Suppressor macrophage treated with lipopolysaccharide for 1 hour (primary cell): ENCODE data around the gene KRTAP4-2.
"Not testable (repeated sequence)": the region's sequence is repeated elsewhere in the genome, so short reads cannot be mapped to it uniquely, and the experiment has no call there.

ENCODE experiments used
- DNase-seq, 3 donors: peaks; one replicate each; pipeline ENCODE4 v3.0.0-alpha.2; 2020 to 2022

KRTAP4-2 gene

DNA sequence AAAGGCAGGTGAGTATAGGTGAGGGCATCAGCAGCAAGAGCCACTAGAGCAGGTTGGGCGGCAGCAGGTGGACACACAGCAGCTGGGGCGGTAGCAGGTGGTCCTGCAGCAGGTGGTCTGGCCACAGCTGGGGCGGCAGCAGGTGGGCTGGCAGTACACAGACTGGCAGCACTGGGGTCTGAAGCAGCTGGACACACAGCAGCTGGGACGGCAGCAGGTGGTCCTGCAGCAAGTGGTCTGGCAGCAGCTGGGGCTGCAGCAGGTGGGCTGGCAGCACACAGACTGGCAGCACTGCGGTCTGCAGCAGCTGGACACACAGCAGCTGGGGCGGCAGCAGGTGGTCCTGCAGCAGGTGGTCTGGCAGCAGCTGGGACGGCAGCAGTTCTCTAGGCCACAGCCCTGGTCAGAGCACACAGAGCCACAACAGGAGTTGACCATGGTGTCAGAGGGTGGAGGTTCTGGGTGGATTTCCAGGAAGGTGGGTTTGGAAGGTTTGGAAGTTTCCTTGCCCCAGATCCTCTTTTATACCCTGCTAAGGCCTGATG is at the start of gene KRTAP4-2:
KRTAP4-2 (minus strand) TSS at position 495 of the 545 bp plus-strand sequence; CDS start at position 438, 57 bp downstream.
- no peak for DNase-seq

GRCh38 chr17:41226598-41227095 is 48.6 kb upstream of the KRTAP4-2 start, which contains the start of gene KRTAP9-2:
TSS of gene KRTAP9-2 (plus strand) at chr17:41226648. CDS start at chr17:41226655, 7 bp downstream.
- not testable (repeated sequence) for DNase-seq

DNA sequence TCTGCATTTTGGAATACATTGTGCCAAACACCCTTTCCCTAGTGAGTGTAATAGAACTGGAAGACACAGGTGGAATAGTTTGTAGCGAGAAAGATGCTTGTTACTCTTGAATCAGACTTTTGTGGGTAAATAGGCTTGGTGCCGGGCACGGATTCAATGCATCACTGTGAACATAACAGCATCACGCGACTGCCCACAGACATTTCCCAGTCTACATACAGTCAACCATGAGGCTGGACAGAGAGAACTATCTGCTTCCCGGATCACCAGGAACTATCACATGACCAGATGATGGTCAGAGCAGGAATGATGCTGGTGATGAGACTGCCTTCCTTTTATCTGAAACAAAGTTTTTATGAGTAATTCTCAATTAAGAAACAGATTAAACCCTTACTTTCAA is 48.0 kb upstream of the KRTAP4-2 start:
- DNase-seq: no peak

- no peak for DNase-seq
Measured at GRCh38 chr17:41223821-41224220, 45.8 kb upstream of the KRTAP4-2 start.

- DNase-seq: no peak
Measured at GRCh38 chr17:41215681-41216080, 37.7 kb upstream of the KRTAP4-2 start.

DNA sequence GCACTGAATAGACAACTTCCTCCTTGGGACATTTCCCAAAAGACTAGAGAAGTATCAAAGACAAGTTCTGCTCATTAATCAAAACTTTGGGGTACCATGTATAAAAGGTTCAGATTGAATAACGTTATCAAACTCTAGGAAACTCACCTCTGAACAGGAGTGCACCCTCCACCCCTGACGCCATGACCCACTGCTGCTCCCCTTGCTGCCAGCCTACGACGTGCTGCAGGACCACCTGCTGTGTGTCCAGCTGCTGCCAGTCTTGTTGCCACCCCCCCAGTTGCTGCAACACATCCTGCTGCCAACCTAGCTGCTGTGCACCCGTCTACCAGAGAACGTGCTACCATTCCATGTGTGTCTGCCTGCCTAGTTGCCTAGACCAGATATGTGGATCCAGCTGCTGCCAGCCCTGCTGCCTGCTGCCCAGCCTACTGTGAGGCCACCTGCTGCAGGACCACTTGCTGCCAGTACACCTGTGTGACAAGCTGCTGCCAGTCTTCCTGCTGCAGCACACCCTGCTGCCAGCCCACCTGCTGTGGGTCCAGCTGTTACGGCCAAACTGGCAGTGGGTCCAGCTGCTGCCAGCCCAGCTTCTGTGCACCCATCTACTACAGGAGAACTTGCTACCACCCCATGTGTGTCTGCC is 34.6 kb upstream of the KRTAP4-2 start:
- no peak for DNase-seq

DNA sequence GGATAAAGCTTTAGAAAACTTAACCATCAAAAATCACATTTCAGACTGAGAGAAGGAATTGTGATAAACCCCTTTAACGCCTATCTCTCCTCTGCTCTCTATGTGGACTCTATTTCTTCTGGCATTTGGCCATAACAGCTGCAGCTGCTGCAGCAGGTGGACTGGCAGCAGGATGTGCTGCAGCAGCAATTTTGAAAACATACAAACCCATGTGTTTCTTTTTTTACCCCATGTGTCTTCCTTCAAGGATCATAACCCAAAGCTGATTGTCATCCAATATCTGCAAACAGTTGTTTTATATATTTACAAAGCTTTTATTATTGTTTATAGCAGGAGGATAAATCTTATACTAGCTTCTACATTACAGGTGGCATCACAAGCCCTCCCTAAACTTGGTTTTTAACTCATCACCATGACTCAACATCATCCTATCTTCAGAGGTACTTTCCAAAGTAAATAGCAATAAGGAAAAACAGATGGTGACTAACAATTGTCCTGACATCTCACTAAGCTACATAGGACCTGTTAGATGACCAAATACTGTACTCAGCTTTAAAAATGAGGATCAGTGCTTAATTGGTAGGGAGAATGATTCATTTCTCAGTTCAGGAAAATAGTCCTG is 33.9 kb upstream of the KRTAP4-2 start:
- DNase-seq: peak; percentile 31 to 52 (median 49)

GRCh38 chr17:41199421-41200078 is 21.5 kb upstream of the KRTAP4-2 start:
- no peak for DNase-seq

DNA sequence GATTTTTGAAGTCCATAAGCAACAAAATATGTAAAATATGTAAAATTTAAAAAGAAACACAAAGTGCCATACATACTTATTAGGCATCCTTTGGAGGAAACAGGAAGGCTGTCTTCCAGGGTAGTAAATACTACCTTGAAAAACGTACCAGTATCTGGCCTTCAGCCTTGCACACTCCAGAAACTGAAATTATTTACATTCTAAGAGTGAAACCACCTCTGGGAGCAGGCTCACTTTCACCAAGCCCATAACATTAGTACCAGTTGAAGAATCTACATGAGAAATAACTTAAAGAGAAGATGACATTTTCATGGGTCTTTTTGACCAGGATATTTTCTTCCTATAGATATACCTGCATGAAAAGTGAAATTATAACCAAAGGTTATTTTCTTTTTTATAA is 18.0 kb upstream of the KRTAP4-2 start:
- no peak for DNase-seq

DNA sequence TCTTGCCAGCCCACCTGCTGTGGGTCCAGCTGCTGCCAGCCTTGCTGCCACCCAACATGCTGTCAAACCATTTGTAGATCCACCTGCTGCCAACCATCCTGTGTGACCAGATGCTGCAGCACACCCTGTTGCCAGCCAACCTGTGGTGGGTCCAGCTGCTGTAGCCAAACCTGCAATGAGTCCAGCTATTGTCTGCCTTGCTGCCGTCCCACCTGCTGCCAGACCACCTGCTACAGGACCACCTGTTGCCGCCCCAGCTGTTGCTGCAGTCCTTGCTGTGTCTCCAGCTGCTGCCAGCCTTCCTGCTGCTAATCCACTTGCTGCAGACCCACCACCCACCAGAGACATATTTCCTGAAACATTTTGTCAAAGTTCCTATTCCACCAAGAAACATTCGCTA is 12.3 kb upstream of the KRTAP4-2 start:
- DNase-seq: no peak

DNA sequence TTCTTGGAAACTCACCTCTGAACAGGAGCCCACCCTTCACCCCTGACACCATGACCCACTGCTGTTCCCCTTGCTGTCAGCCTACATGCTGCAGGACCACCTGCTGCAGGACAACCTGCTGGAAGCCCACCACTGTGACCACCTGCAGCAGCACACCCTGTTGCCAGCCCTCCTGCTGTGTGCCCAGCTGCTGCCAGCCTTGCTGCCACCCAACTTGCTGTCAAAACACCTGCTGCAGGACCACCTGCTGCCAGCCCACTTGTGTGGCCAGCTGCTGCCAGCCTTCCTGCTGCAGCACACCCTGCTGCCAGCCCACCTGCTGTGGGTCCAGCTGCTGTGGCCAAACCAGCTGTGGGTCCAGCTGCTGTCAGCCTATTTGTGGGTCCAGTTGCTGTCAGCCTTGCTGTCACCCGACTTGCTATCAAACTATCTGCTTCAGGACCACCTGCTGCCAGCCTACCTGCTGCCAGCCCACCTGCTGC is 11.9 kb upstream of the KRTAP4-2 start, which contains the start of gene KRTAP9-1:
KRTAP9-1 (plus strand) TSS at position 51 of the 482 bp plus-strand sequence; CDS start at position 51, 0 bp downstream.
- DNase-seq: not testable (repeated sequence)

- no peak for DNase-seq
Measured at GRCh38 chr17:41186872-41187271, 8.9 kb upstream of the KRTAP4-2 start.

DNA sequence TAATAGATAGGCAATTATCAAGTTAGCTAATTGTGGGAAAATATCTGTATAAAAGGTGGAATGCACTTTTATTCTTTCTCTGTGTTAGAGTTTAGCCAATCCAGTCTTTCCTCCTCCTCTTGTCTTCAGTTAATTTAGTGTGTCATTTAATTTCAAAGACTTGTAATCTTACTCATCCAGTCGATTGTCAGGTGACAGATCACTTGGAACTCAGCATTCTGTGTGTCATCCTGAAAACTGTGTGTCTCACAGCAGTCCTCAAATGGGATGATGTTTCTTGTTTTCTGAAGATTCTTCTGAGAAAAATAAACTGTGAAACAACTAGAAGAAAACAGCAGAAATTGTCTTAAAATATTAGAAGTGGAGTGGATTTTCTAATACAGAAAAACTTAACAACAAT is 7.0 kb upstream of the KRTAP4-2 start:
- peak in 1 of 3 donors; percentile 21 for DNase-seq

DNA sequence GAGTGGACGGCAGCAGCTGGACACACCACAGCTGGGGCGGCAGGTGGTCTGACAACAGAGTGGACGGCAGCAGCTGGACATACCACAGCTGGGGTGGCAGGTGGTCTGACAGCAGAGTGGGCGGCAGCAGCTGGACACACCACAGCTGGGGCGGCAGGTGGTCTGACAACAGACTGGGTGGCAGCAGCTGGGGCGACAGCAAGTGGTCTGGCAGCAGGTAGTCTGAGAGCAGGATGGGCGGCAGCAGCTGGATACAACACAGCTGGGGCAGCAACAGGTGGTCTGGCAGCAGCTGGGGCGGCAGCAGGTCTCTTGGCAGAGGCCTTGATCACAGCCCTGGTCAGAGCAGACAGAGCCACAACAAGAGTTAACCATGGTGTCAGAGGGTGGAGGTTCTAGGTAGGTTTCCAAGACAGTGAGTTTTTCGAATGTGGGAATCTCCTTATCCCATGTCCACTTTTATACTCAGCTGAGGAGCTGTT is 6.5 kb upstream of the KRTAP4-2 start, which contains the start of gene KRTAP4-1:
KRTAP4-1 (minus strand) TSS at position 432 of the 482 bp plus-strand sequence; CDS start at position 375, 57 bp downstream.
- DNase-seq: no peak

- peak; percentile 15 to 38 (median 24) for DNase-seq
Measured at GRCh38 chr17:41178843-41179616, 1.0 kb upstream of the KRTAP4-2 start.

DNA sequence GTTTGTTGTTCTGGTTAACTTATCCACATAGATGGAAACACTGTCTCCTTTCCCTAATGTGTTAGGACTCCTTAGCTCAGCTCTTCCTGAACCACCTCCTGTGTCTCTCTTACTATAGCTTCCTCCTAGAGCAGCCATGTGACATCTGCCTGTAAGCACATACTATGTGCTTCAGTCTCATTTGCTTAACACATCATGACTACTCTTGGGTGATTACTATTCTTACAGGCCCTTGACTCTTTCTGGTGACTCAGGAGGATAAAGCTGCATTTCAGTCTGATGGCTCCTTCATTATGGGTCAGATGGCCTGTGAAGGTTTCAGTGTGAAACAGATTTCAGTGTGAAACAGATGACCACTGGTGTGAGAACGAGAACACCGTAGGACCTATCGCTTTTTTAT is 320 bp upstream of the KRTAP4-2 start:
- DNase-seq: peak; percentile 69 to 83 (median 76)

- peak; percentile 15 to 35 (median 23) for DNase-seq
Measured at GRCh38 chr17:41176744-41177387, 1.2 kb downstream of the KRTAP4-2 start.

- DNase-seq: no peak
Measured at GRCh38 chr17:41171886-41172285, 6.1 kb downstream of the KRTAP4-2 start.

DNA sequence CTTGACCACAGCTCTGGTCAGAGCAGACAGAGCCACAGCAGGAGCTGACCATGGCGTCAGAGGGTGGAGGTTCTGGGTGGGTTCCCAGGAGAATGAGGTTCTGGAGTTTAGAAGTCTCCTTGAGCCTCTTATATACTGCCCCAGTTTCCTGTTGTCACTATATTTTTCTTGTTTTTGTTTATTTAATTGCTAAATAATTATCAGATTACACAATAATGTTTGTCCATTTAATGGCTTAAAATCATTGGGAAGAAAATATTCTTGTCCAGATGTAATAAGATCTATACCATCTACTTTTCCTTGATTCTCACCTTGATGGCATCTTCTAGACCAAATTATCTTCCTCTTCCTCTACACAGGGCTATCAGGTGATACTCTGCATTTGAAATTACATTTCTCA is 9.9 kb downstream of the KRTAP4-2 start, which contains the start of gene KRTAP4-3:
KRTAP4-3 (minus strand) TSS at position 101 of the 400 bp plus-strand sequence; CDS start at position 52, 49 bp downstream.
- no peak for DNase-seq

DNA sequence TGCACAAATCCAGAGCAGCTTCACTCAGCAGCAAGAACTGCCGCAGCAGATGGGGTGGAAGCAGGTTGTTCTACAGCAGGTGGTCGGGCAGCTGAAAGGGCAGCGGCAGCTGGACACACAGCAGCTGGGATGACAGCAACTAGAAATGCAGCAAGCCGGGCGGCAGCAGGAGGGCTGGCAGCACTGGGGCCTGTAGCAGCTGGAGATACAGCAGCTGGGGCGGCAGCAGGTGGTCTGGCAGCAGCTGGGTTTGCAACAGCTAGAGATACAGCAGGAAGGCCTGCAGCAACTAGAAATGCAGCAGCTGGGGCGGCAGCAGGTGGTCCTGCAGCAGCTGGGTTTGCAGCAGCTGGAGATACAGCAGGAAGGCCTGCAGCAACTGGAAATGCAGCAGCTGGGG is 10.5 kb downstream of the KRTAP4-2 start:
- DNase-seq: no peak

DNA sequence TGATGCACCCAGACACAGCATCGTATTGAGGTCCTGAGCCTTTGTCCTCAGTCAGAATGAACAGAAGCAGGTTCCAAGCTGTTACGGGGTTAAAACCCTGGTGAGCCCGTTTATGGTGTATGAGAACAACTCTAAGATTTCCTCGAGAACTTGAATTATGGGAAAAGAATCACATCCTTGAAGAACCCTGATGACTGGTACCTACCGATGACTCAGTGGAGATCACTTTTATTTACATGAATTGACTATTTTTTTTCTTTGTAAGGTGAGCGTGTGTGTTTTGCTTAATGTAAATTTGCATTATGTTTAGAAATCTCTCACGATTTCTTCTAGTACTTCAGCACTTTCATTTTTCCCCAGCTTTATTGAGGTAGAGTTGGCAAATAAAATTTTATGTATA is 14.2 kb downstream of the KRTAP4-2 start:
- DNase-seq: no peak
